Stimulated activated CD4-positive, alpha-beta T cell treated with anti-CD3 and anti-CD28 coated beads, Interleukin-15, amount 100 ng/mL, for 1 hour (primary cell): Measurements from ENCODE around the gene ANKRD27.
"Not testable (repeated sequence)": the region's sequence is repeated elsewhere in the genome, so short reads cannot be mapped to it uniquely, and the experiment has no call there.

Experiments used
- DNase-seq, 2 donors: peaks; one replicate each; pipeline ENCODE4 v3.0.0-alpha.2; 2020; ENCODE audit warnings: low read depth in 1 of 2, low spot score in 1 of 2

The ANKRD27 gene

DNA sequence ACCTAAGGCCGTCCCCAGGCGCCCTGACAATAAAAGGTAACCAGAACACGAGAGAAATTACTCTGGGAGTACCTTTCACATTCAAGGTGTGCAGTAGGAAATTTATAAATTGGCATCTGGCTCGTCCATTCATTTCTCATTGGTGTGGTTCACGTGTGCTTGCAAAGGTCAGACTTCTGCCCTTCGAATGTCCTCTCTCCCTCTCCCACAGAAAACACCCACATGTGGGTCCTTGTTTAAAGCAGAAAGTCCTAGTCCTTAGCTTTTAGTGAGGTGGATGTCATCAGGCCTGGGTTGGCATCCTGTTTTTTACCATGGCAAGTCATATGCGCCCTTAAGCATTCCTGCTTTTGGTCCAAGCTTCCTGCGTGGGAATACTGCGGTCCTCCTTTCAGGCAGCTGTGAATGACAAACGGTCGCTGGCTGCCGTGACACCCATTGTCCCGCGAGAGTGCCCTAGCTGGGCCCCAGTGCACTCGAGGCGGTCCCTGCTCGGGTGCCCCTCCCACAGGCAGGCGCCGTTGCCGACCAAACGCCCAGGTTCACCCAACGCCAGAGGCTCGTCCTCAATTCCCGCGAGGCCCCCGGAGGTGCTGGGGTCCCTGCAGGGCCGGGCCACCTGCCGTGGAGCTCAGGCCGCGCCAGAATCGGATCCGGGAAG lies 16.4 kb upstream of the ANKRD27 start, which contains the start of gene NUDT19:
Gene NUDT19 (plus strand): TSS at position 531 of the 661 bp plus-strand sequence. CDS start 140 bp downstream, outside the sequence.
- peak; percentile 56 to 69 for DNase-seq

DNA sequence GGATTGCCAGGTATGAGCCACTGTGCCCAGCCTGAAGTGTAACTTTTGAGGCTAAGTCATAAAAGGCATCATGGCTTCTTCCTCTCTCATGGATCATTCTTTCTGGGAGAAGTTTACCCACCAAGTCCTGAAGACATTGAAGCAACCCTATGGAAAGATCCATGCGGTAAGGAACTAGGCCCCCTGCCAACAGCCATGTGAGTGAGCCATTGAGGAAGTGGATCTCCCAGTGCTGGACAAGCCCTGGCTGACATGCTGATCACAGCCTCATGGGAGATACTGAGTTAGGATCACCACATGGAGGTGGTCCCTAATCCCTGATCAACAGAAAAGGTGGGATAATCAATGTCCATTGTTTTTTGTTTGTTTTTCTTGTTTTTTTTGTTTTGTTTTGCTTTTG lies 13.3 kb upstream of the ANKRD27 start:
- DNase-seq, result no peak

DNA sequence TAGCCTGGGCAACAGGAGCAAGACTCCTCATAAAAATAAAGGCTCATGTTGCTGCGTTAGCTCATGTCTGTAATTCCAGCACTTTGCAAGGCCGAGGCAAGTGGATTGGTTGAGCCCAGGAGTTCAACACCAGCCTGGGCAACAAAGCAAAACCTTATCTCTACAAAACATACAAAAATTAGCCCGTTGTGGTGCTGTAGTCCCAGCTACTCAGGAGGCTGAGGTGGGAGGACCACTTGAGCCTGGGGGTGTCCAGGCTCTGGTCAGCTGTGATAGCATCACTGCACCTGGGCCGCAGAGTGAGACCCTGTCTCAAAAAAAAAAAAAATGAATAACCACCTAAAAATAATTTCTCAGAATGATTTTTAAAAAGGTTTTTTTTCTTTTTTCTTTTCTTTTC lies 12.7 kb upstream of the ANKRD27 start:
- no peak for DNase-seq

DNA sequence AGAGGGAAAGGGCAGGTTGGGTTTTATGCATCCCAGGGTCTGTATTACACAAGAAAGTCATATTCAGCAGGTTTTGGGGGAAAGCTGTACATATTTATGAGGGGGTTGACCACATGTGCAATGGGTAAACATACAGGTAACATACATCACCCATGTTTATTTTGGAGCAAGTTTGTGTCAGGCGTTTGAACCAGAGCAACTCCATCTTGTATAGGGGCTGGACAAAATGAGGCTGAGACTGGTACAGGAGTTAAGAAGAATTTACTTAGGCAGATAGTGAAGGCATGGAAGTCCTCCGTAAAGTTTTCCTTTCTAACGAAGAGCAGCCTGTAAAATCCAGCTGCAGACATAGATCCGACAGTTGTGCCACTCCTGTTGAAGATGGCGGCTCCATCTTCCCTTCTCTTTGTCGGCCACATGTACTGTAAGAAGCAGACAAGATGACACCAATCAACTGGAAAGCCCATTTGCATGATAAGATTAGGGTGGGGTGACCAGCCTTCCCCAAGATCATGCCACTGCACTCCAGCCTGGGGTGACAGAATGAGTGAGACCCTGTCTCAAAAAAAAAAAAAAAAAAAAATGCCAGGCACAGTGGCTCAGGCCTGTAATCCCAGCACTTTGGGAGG lies 12.0 kb upstream of the ANKRD27 start:
- DNase-seq, result no peak

DNA sequence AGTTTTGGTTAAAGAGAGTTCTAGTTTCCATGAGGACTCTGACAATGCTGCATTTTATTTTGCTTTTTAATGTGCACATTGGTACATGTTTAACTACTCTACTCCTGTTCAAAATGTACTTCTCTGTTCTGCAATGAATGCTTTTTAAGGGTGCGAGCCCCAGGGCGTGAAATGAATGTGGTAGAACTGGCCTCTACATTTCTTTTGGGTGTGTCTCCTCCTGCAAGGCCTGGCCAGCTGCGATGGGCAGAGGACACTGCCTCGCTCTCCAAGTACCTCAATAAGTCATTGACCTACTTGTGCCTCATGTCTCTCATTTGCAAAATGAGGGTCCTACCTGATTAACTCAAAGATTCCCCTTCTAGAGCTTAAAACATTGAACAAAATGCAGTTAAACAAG lies 7.3 kb upstream of the ANKRD27 start:
- no peak for DNase-seq

DNA sequence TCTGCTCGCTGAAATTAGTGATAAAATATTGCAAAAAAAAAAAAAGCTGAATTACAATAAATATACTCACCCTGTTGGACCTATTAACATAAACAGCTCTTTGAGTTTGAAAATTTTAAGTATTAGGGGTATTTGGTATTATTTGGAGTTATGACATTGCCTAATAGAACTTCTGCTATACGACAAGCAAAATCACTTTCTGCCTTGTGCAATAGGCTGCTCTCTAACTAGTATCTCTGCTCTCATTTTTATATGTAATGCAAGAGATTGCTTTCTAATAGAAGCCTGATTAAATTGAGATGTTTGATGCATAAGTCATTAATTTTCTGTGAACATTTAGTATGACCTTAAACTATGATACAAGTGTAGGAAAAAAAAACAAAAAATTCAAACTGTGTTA lies 6.0 kb upstream of the ANKRD27 start:
- no peak for DNase-seq

DNA sequence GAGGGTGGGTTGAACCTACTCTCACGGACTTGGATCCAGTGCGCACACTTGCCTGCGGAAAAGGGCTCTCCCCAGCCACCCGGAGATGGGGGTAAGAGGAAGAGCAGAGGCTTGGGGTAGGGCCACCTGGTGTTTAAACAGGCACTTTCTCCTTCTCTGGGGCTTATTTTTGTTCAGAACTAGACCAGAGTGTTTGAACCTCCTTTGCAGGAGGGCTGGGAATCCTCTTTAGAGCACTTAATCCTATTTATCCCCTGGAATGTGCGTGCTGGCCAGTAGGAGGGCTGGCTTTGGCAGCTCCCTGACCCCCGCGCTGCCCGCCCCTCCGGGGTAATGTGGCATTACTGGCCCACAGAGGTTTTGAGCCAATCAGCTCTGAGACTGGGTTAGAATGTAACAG lies 2.7 kb upstream of the ANKRD27 start:
- no peak for DNase-seq

DNA sequence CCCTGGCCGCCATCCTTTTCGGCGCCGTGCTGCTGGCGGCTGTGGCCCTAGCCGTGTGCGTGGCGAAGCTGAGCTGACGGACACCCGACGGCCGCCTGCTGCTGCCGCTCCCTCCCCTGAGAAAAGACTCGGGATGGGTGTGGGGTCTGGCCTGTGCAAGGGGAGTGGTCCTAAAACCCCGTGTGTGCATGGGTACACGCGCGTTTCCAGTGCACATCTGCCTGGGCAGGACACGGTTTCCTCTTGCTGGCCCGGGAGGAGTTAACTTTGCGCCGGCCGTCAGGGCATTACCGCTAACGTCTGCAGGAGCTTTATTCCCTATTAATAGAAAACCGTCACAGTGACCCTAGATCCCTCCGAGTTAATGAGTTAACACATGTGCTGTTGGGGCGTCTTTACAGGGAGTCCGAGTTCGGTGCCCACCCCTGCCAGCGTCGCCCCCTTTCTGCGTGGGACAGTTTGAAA lies 1.9 kb upstream of the ANKRD27 start:
- no peak for DNase-seq

DNA sequence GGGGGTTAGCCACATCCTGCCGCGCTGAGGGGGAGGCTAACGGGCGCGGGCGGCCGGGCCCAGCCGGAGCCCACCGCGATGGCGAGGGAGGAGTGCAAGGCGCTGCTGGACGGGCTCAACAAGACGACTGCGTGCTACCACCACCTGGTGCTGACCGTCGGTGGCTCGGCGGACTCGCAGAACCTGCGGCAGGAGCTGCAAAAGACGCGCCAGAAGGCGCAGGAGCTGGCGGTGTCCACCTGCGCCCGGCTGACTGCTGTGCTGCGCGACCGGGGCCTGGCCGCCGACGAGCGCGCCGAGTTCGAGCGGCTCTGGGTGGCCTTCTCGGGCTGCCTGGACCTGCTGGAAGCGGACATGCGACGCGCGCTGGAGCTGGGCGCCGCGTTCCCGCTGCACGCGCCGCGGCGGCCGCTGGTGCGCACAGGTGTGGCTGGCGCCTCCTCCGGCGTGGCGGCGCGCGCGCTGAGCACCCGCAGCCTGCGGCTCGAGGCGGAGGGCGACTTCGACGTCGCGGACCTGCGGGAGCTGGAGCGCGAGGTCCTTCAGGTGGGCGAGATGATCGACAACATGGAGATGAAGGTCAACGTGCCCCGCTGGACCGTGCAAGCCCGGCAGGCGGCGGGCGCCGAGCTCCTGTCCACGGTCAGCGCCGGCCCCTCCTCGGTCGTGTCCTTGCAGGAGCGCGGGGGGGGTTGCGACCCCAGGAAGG lies 1.4 kb upstream of the ANKRD27 start:
- DNase-seq, result peak in 1 of 2 donors; percentile 12

DNA sequence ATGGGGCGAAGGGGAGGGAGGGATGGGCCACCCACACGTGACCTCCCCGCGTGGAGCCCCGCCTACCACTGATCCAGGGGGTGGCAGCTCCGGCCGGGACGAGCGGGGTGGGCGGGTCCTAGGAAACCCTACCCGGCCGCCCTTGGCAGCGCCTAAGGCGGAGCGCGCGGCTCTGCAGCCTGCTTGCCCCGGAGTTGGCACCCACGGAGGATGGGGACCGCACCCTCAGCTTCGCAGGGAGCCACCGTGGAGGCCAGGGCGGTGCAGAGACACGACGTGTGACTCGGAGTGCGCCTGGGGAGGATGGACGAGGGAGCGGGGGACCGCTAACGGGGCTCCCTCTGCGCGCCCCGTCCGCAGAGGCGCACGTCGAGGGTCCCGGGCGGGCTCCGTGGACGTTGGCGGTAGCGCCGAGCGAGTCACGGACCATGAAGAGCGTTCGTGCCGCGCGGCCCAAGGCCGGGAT lies 773 bp upstream of the ANKRD27 start, which contains the start of gene RGS9BP:
Gene RGS9BP (plus strand): TSS at position 129 of the 466 bp plus-strand sequence. CDS start 416 bp downstream, outside the sequence.
- DNase-seq, result peak; percentile 33 to 45

DNA sequence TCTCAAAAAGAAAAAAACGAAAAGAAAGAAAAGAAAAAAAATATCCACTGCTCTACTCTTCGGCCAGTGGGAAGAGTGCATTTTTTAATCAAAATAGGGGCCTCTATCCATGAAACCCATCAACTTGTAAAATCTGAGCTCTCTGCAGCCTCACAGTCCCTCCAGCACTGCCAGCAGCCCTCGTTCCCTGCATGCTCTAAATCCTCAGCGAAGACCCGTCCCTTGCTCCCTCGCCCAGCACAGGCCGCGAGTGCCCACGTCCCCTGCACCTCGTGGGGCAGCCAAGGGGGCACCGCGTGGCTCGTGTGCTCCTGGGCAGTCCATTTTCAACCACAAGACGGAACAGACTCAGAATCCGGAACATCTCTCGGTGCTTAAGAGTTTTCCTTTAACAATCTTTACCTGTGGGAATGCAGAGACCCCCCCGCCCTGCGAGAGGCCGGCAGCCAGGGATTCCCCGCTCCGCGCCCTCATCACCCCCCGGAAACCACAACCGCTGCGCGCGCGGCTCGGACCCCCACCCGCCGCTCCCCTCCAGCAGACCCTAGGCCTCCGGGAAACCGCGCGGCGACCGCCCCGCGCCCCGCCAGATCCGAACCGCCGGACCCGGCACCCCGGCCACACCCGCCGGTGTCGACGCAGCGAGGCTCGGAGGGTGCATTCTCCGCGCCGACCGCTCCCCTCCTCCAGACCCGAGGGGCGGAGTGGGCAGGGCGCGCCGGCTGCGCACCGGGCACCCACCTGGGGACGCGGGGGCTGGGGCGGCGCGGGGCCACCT lies 638 bp downstream of the ANKRD27 start:
- no peak for DNase-seq

DNA sequence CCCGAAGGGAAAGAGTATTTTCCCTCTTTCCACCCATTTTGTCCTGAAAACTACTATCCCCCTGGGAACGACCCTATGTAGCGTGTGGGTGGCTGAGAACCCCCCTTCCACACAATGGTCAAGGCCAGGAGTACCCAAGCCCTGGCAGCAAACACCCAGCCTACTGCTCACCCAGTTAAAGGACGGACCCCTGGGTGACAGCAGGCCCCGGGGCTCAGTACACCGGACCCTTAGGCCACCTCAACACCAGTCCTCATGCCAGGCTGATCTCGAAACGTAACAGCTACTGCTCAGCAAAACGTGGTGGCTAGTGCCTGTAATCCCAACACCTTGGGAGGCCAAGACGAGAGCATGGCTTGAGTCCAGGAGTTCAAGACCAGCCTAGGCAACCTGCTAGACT lies 1.4 kb downstream of the ANKRD27 start:
- DNase-seq, result no peak

DNA sequence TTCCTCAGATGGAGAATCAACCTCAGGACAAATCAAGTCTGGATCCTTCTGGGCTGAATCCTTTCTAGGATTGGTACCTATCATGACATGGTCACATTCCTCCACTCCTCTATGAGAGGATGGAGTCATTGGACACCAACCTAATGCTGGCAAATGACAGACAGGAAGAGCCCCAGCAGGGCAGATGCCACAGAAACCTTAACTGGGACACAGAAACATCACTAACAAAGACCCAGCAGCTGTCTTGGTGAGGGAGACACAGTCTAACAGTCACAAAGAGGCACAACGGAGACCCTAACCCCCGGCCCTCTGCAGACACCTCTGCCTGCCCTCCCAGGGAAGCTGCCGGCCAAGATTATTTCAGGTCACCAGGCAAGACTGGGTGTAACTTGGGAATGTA lies 2.1 kb downstream of the ANKRD27 start:
- no peak for DNase-seq

DNA sequence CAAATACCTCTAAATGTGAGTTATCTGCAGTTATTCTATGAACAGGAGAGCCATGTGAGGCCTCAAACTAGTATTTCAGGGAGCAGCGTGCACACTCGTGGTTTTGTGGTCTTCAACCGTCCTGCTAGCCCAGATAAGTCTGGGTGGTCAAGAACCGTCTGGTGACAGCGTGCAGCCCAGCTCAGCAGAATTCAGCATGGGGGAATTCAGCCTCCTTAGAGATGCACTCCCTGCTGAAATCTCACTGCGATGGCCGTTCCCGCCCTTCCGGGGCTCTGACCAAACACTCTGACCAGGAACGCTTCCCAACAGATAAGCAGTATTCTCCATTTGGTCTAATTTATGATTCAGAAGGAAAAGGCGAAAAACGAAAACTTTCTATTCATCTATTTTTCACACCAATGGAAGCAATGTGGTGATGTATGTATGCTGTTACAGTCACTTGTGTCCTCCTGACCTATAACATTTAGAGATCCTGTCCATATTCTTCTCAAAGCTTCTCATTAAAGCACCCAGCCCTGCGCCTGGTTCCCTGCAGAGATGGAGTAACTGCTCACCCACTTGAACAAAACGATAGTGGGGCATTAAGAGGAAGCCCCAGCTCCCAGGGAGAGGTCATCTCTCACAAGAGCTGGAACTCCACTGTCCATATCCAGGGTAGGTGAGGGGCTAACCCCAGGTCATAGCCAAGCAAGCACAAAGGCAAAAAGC lies 2.9 kb downstream of the ANKRD27 start:
- DNase-seq, result no peak

DNA sequence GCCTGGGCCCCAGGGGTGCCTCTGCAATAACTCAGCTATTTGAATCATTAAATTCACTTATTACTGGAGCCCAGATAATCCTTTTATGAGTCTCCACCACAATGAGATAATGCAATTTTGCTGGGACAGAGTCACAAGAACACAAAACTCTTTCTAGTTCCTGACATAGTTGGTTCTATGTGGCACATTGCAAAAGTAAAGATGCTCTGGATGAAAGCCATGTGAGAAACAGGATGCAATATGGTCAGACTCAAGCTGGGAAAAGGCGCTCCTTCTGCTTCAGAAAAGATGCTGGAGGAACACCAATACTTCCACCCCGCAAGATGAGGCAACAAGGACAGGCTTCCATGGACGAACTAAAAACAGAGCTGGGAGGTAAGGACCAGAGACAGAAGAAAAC lies 5.7 kb downstream of the ANKRD27 start:
- DNase-seq, result no peak

DNA sequence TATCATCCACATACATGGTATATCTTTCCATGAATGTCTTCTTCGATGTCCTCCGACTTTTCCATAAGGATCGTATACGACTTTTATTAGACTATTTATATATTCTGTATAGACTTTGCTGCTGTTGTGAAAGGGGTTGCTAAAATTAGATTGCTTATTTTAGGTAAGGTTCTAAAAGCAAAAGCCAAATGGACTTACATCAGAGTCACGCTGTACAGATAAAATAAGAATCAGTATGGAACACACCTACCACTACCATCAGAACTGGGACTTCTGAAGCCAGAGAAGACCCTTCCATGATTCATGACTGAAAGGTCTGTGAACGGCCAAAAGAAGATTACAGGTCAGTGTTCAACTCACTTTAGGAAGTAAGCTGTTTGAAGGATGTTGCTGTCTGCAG lies 8.9 kb downstream of the ANKRD27 start:
- no peak for DNase-seq

DNA sequence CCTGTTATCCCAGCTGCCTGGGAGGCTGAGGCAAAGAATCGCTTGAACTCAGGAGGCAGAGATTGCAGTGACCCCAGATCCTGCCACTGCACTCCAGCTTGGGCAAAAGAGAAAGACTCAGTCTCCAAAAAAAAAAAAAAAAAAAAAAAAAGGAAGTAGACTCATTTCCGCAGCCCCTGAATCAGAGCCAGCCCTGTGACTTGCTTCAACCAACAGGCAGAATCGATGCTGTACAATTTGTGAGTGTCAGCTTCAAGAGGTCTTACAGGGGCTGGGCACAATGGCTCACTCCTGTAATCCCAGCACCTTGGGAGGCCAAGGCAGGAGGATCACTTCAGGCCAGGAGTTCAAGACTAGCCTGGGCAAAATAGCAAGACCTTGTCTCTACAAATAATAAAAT lies 12.8 kb downstream of the ANKRD27 start:
- DNase-seq, result no peak

DNA sequence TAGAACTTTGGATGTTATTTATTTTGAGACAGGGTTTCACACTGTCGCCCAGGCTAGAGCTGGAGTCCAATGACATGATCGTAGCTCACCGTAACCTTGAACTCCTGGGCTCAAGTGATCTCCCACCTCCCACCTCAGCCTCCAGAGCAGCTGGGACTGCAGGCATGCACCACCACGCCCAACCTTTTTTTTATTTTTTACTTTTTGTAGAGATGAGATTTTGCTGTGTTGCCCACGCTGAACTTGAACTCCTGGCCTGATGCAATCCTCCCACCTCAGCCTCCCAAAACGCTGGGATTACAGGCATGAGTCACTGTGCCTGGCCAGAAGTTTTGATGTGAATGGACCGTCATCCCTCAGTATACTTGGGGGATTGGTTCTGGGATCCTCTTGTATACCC lies 13.7 kb downstream of the ANKRD27 start:
- DNase-seq, result no peak

DNA sequence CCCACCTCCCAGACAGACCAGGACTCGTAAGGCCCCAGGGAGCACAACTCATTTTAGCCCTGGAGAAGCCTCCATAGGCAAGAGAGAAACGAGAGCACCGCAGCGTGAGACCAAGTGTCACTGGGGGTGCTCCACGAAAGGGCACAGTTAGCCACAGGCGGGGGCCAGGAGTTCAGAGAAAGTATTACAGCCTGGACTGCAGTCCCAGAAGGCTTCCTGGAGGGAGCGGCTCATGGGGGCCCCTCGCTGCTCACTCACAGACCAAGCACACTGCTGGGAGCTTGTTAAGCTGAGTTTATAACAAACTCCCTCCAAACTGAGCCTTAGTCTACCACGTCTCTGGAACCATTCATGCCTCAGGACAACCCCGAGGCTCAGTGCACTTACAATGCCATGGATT lies 16.5 kb downstream of the ANKRD27 start:
- no peak for DNase-seq

DNA sequence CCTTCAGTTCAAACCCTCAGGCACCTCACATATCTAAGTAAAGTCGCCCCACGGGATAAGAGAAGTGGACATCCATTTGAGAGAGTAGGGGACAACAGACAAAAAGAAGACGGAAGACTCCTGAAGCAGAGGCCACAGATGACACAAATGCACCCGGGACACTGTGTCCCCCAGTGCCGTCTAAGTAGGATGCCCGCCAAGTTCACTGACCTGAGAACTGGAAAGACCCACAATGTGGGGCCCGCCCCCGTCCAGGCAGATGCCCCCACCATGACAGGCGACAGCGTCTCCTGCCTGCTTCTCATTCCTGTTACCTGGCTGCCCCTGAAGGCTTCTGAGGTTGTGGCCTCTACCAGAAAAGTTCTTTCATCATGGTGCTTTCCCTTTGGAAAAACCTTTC lies 16.9 kb downstream of the ANKRD27 start:
- no peak for DNase-seq

DNA sequence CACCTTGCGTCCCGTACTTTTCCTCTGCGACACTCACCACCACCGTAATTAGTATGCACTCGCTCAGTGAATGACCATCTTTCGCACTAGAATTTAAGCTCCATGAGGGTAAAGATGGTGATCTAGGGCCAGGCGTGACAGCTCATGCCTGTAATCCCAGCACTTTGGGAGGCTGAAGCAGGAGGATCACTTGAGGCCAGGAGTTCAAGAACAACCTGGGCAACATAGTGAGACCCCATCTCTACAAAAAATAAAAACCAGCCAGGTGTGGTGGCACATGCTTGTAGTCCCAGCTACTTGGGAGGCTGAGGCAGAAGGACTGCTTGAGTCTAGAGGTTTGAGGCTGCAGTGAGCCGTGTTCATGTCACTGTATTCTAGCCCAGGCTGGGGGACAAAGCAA lies 18.6 kb downstream of the ANKRD27 start:
- DNase-seq, result not testable (repeated sequence)
